Measurements from ENCODE around the gene ENOX2. TPM values are rescaled to one million over a fixed set of nuclear protein-coding genes. Genes with fewer than 3 reads are reported as not detected.

ENOX2 gene
- total RNA-seq, 1 experiment from 2014 or later = 6.0 TPM

GRCh38 chrX:130916636-130917422 lies 13.8 kb upstream of the ENOX2 start:
- Histone ChIP-seq H3K4me1 (ENCODE audit: low read length) (no peaks in the 10 kb centered on the region), H3K36me3 (ENCODE audit: insufficient read depth, low read length) (no peaks in the 10 kb centered on the region), H3K9ac (ENCODE audit: low read length) (no peak overlapping the region), H2AFZ (ENCODE audit: low read length) (no peak overlapping the region), H4K20me1 (ENCODE audit: insufficient read depth, low read depth, low read length) (no peaks in the 10 kb centered on the region), H3K27ac (ENCODE audit: low read length) (no peak overlapping the region), H3K27me3 (ENCODE audit: low read length) (no peaks in the 10 kb centered on the region), H3K9me3 (ENCODE audit: low read length) (no peaks in the 10 kb centered on the region), H3K9me2 (replicated peaks; ENCODE audit: insufficient read depth, low read length) (no peaks in the 10 kb centered on the region), H3K79me2 (ENCODE audit: low read length) (no peaks in the 10 kb centered on the region), H3K4me3 (ENCODE audit: low read length) (no peak overlapping the region), H3K4me2 (ENCODE audit: low read depth, low read length, poor library complexity, severe bottlenecking) (no peak overlapping the region)
- peak; percentile 77 for DNase-seq

- Histone ChIP-seq H3K9me2 (replicated peaks; ENCODE audit: insufficient read depth, low read length) (no peaks in the 10 kb centered on the region), H3K4me3 (ENCODE audit: low read length) (no peak overlapping the region), H3K4me1 (ENCODE audit: low read length) (no peaks in the 10 kb centered on the region), H3K4me2 (ENCODE audit: low read depth, low read length, poor library complexity, severe bottlenecking) (no peak overlapping the region), H3K9ac (ENCODE audit: low read length) (no peak overlapping the region), H3K27me3 (ENCODE audit: low read length) (no peaks in the 10 kb centered on the region), H4K20me1 (ENCODE audit: insufficient read depth, low read depth, low read length) (no peaks in the 10 kb centered on the region), H3K79me2 (ENCODE audit: low read length) (no peaks in the 10 kb centered on the region), H3K36me3 (ENCODE audit: insufficient read depth, low read length) (no peaks in the 10 kb centered on the region), H2AFZ (ENCODE audit: low read length) (no peak overlapping the region), H3K27ac (ENCODE audit: low read length) (no peak overlapping the region), H3K9me3 (ENCODE audit: low read length) (no peaks in the 10 kb centered on the region)
- no peak for DNase-seq
These were observed 12.3 kb upstream of the ENOX2 start for GRCh38 chrX:130915302-130915701.

GRCh38 chrX:130909469-130910136 lies 6.6 kb upstream of the ENOX2 start:
- Histone ChIP-seq H3K4me1 (ENCODE audit: low read length) (no peaks in the 10 kb centered on the region), H3K9ac (ENCODE audit: low read length) (no peak overlapping the region), H4K20me1 (ENCODE audit: insufficient read depth, low read depth, low read length) (no peaks in the 10 kb centered on the region), H3K36me3 (ENCODE audit: insufficient read depth, low read length) (no peaks in the 10 kb centered on the region), H3K27me3 (ENCODE audit: low read length) (no peaks in the 10 kb centered on the region), H3K27ac (ENCODE audit: low read length) (no peak overlapping the region), H3K79me2 (ENCODE audit: low read length) (no peaks in the 10 kb centered on the region), H3K4me2 (ENCODE audit: low read depth, low read length, poor library complexity, severe bottlenecking) (no peak overlapping the region), H2AFZ (ENCODE audit: low read length) (no peak overlapping the region), H3K9me3 (ENCODE audit: low read length) (no peaks in the 10 kb centered on the region), H3K4me3 (ENCODE audit: low read length) (no peak overlapping the region), H3K9me2 (replicated peaks; ENCODE audit: insufficient read depth, low read length) (no peaks in the 10 kb centered on the region)
- DNase-seq = no peak

GRCh38 chrX:130906776-130907175 lies 3.8 kb upstream of the ENOX2 start:
- no peak overlapping the region for H2AFZ ChIP-seq (ENCODE audit: low read length)
- no peaks in the 10 kb centered on the region for H4K20me1 ChIP-seq (ENCODE audit: insufficient read depth, low read depth, low read length)
- H3K9me2 ChIP-seq (replicated peaks; ENCODE audit: insufficient read depth, low read length) = no peaks in the 10 kb centered on the region
- H3K27me3 ChIP-seq (ENCODE audit: low read length) = no peaks in the 10 kb centered on the region
- H3K36me3 ChIP-seq (ENCODE audit: insufficient read depth, low read length) = no peaks in the 10 kb centered on the region
- no peak overlapping the region for H3K4me2 ChIP-seq (ENCODE audit: low read depth, low read length, poor library complexity, severe bottlenecking)
- no peak overlapping the region for H3K27ac ChIP-seq (ENCODE audit: low read length)
- no peak for DNase-seq
- H3K9ac ChIP-seq (ENCODE audit: low read length) = no peak overlapping the region
- peaks cover 7% of the 10 kb centered on the region for H3K4me1 ChIP-seq (ENCODE audit: low read length)
- H3K79me2 ChIP-seq (ENCODE audit: low read length) = peaks cover 7% of the 10 kb centered on the region
- no peak overlapping the region for H3K4me3 ChIP-seq (ENCODE audit: low read length)
- H3K9me3 ChIP-seq (ENCODE audit: low read length) = no peaks in the 10 kb centered on the region

GRCh38 chrX:130902446-130902782 lies 595 bp downstream of the ENOX2 start:
- Histone ChIP-seq H3K9me3 (ENCODE audit: low read length) (no peaks in the 10 kb centered on the region), H2AFZ (ENCODE audit: low read length) (peak overlapping the region; percentile 31; the same call in 1 of the 2 replicates), H3K79me2 (ENCODE audit: low read length) (peaks cover 8% of the 10 kb centered on the region), H3K27me3 (ENCODE audit: low read length) (no peaks in the 10 kb centered on the region), H3K4me1 (ENCODE audit: low read length) (peaks cover 9% of the 10 kb centered on the region), H3K9ac (ENCODE audit: low read length) (peak overlapping the region; percentile 81), H4K20me1 (ENCODE audit: insufficient read depth, low read depth, low read length) (no peaks in the 10 kb centered on the region), H3K4me2 (ENCODE audit: low read depth, low read length, poor library complexity, severe bottlenecking) (peak overlapping the region; percentile 78), H3K27ac (ENCODE audit: low read length) (no peak overlapping the region), H3K36me3 (ENCODE audit: insufficient read depth, low read length) (no peaks in the 10 kb centered on the region), H3K9me2 (replicated peaks; ENCODE audit: insufficient read depth, low read length) (no peaks in the 10 kb centered on the region), H3K4me3 (ENCODE audit: low read length) (peak overlapping the region; percentile 79)
- no peak for DNase-seq

GRCh38 chrX:130896802-130897501 lies 6.1 kb downstream of the ENOX2 start:
- H3K27ac ChIP-seq (ENCODE audit: low read length) = no peak overlapping the region
- no peak for DNase-seq

GRCh38 chrX:130896026-130896425 lies 7.0 kb downstream of the ENOX2 start:
- Histone ChIP-seq H2AFZ (ENCODE audit: low read length) (no peak overlapping the region), H3K27me3 (ENCODE audit: low read length) (no peaks in the 10 kb centered on the region), H3K4me3 (ENCODE audit: low read length) (no peak overlapping the region), H3K4me2 (ENCODE audit: low read depth, low read length, poor library complexity, severe bottlenecking) (no peak overlapping the region), H3K9ac (ENCODE audit: low read length) (no peak overlapping the region), H3K9me2 (replicated peaks; ENCODE audit: insufficient read depth, low read length) (no peaks in the 10 kb centered on the region), H3K36me3 (ENCODE audit: insufficient read depth, low read length) (no peaks in the 10 kb centered on the region), H3K9me3 (ENCODE audit: low read length) (no peaks in the 10 kb centered on the region), H3K27ac (ENCODE audit: low read length) (no peak overlapping the region), H3K79me2 (ENCODE audit: low read length) (no peaks in the 10 kb centered on the region), H3K4me1 (ENCODE audit: low read length) (no peaks in the 10 kb centered on the region), H4K20me1 (ENCODE audit: insufficient read depth, low read depth, low read length) (no peaks in the 10 kb centered on the region)
- no peak for DNase-seq

More at GRCh38 chrX:130896802-130897501, 6.1 kb downstream of the ENOX2 start:
- Histone ChIP-seq H3K79me2 (ENCODE audit: low read length) (peaks cover 3% of the 10 kb centered on the region), H3K4me1 (ENCODE audit: low read length) (peaks cover 3% of the 10 kb centered on the region), H3K27me3 (ENCODE audit: low read length) (no peaks in the 10 kb centered on the region), H4K20me1 (ENCODE audit: insufficient read depth, low read depth, low read length) (no peaks in the 10 kb centered on the region), H3K4me2 (ENCODE audit: low read depth, low read length, poor library complexity, severe bottlenecking) (no peak overlapping the region), H3K9me2 (replicated peaks; ENCODE audit: insufficient read depth, low read length) (no peaks in the 10 kb centered on the region), H3K4me3 (ENCODE audit: low read length) (no peak overlapping the region), H3K36me3 (ENCODE audit: insufficient read depth, low read length) (no peaks in the 10 kb centered on the region), H3K9me3 (ENCODE audit: low read length) (no peaks in the 10 kb centered on the region), H2AFZ (ENCODE audit: low read length) (no peak overlapping the region), H3K9ac (ENCODE audit: low read length) (no peak overlapping the region)

GRCh38 chrX:130895299-130895698 lies 7.7 kb downstream of the ENOX2 start:
- Histone ChIP-seq H3K4me3 (ENCODE audit: low read length) (no peak overlapping the region), H2AFZ (ENCODE audit: low read length) (no peak overlapping the region), H3K27ac (ENCODE audit: low read length) (no peak overlapping the region), H3K9me3 (ENCODE audit: low read length) (no peaks in the 10 kb centered on the region), H3K9me2 (replicated peaks; ENCODE audit: insufficient read depth, low read length) (no peaks in the 10 kb centered on the region), H3K4me1 (ENCODE audit: low read length) (no peaks in the 10 kb centered on the region), H4K20me1 (ENCODE audit: insufficient read depth, low read depth, low read length) (no peaks in the 10 kb centered on the region), H3K27me3 (ENCODE audit: low read length) (no peaks in the 10 kb centered on the region), H3K36me3 (ENCODE audit: insufficient read depth, low read length) (no peaks in the 10 kb centered on the region), H3K4me2 (ENCODE audit: low read depth, low read length, poor library complexity, severe bottlenecking) (no peak overlapping the region), H3K9ac (ENCODE audit: low read length) (no peak overlapping the region), H3K79me2 (ENCODE audit: low read length) (no peaks in the 10 kb centered on the region)
- no peak for DNase-seq

Measured in Karpas-422 (cell line).